ENCODE measurements around the gene FGF11. TPM values are rescaled to one million over a fixed set of nuclear protein-coding genes. Genes with fewer than 3 reads are reported as not detected.
"Not testable (repeated sequence)": the region's sequence is repeated elsewhere in the genome, so short reads cannot be mapped to it uniquely, and the experiment has no call there.

Gene FGF11
- polyA plus RNA-seq, 3 donors = 5.5 to 6.8 (median 6.6) TPM

DNA sequence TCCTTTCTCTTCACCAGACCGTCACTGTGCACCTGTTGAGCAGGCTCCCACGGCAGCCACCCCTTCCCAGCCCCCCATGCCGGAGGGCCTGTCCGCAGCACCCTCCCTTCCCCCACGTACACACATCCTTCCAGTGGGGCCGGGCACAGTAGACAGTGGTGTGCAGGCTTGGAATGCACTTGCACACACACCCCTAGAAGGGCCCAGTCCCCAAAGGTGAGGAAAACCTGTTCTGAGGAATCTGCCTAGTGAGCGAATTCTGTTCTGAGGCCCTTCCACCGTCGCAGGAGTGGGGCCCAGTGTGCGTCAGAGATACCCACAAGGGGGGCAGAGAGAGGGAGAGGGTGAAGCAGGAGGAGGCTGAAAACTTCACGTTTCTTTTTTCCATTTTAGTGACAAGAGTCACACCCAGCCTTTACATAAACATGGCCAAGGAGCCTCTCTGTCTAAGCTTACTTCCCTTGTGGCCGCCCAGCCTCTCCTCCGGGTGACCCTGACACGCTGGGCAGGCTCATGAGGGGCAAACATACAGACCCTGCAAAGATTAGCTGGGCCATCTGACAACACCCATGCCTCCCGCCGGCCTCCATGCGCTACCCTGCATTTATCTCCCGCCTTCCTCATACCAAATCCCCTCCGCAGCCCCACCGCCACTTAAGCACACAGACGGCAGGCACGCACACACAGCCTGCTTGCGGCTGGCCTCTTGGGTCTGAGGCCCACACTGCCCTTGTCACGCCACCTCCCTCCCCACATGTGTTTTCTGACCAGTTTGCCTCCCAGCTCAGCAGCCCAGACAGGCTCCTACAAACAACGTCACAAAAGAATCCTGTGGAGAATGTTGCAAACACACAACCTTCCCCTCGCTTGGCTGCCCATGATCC lies 38.3 kb downstream of the FGF11 start:
- no peak for DNase-seq (ENCODE audit: low read depth in 3 of 3, low spot score in 2 of 3)

DNA sequence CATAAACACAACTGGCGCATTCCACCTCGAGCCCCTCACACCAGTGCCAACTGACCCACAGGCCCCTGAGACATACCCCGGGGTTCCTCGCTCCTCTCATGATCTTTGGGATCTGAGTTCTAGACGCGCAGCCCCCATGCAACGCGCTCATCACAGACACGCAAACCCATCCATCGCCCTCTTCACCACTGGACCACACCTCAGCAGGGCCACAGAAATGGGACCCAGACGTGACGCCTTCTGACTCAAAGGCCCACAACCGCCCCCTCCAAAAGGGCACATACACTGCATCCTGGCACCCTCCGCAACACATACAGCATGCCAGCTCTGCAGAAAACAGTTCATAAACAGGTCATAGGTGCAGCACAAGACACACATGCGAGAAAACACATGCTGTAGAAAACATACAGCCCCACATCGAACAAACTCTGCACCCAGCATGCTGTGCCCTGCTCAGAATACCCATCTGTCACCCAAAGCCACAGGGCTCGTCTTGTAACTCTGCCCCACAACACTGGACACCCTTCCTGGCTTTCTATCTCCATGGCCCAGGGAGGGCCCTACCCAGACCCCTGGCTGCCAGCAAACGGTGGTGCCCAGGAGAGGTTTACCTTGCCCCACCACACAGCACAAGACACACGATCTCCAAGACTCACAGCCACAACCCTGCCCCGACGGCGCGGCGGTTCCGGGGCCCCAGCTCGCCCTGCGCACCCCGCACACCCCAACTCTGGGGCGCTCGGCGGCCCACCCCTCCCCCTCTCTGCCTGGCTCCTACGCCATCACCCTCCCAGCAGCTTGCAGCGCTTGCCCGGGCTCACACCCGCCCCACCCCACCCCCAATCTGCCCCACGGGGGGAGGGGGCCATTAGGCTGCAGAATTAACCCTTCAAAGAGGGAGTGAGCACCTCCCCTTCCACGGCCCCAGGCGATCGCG lies 39.2 kb downstream of the FGF11 start:
- DNase-seq (ENCODE audit: low read depth in 3 of 3, low spot score in 2 of 3) = no peak

DNA sequence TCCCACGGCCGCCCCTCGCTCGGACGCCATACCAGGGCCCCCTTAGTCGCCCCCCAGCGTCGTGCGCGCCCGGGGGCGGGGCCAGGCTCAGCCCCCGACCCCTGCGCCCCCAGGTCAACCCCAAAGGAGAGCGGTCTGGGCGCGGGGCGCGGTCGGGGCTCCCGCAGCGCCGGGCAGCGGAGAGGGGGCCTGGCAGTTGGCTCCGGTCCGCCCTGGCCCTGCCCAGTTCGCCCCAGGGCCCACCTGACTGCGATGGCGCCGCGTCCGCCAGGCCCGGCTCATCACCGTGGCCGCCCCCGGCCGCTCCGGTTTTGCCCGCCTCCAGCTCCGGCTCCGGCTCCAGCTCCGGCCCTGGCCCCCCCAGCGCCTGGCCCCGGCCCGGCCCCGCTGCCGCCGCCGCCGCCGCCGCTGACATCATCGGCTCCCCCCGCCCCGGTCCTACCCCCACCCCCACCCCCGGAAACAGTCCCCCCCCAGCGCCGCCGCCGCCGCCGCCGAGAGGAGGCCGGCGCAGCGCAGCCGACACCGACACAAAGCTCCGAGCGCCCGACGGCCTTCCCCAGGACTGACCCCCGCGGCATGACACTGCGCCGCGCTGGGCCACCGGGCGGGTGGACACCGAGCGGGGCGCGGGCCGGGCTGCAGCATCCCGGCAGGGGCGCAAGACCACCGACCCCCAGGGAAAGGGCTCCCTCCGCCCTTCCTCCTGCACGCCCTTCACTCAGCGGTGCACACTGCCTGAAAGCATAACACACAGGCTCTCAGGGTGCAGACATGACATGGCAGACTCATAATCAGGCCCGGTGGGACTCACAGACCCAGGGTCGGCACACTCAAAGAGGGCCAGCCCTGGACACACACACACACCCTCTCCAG lies 40.1 kb downstream of the FGF11 start, which contains the start of gene ZBTB4:
TSS of gene ZBTB4 (minus strand) at position 419 of the 876 bp plus-strand sequence. CDS start 12,830 bp downstream, outside the sequence.
- no peak for DNase-seq (ENCODE audit: low read depth in 3 of 3, low spot score in 2 of 3)

DNA sequence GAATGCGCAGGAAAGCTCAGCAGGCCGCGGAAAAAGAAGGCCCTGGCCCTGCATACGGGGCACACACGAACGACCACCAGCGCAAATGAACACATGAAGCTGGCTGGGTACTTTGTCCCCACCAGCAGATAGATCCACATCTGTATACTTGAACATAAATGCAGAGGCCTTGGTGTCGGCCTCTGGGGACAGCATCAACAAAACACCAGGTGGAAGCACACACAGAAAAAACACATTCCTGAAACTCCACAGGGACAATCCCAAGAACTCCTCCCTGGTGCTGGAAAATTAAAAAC lies 40.7 kb downstream of the FGF11 start:
- no peak for DNase-seq (ENCODE audit: low read depth in 3 of 3, low spot score in 2 of 3)

DNA sequence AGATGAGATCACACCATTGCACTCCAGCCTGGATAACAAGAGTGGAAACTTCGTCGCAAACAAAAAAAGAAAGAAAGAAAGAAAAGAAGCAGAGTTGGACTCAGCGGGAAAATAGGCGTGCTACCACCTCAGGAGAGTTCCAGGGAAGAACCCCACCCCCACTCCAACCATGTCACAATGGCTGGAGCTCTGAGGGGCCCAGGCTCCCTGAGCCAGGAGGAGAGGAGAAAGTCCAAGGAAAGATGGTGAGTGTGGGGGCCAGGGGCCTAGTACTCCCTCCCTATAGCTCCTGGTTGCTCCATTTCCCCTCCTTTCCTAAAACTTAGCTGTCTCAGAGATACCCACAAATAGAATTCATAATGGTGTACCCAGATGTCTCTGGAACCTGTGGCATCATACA lies 42.0 kb downstream of the FGF11 start, which contains the start of gene SLC35G6:
TSS of gene SLC35G6 (plus strand) at position 172 of the 400 bp plus-strand sequence. CDS start at position 243, 71 bp downstream.
- not testable (repeated sequence) for DNase-seq (ENCODE audit: low read depth in 3 of 3, low spot score in 2 of 3)

DNA sequence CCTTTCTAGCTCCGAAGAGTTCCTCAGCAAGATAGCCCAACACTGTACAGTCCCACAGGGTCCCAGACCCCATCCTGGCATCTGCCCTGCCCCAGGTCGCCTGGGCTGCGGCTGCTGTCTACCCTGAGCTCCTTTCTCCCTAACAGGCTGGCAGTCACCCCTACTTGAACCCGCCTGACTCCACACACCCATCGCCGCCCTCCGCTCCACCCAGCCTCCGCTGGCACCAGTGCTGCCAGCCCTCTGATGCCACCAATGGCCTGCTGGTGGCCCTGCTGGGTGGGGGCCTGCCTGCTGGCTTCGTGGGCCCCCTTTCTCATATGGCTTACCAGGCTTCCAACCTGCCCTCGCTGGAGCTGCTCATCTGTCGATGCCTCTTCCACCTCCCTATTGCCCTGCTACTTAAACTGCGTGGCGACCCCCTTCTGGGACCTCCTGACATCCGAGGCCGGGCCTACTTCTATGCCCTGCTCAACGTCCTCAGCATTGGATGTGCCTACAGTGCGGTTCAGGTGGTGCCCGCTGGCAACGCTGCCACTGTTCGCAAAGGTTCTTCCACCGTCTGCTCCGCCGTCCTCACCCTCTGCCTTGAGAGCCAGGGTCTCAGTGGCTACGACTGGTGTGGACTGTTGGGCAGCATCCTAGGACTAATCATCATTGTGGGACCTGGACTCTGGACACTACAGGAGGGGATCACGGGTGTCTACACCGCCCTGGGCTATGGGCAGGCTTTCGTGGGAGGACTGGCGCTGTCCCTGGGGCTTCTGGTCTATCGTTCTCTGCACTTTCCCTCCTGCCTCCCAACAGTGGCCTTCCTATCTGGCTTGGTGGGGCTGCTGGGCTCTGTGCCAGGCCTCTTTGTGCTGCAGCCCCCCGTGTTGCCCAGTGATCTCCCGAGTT lies 42.8 kb downstream of the FGF11 start:
- not testable (repeated sequence) for DNase-seq (ENCODE audit: low read depth in 3 of 3, low spot score in 2 of 3)

DNA sequence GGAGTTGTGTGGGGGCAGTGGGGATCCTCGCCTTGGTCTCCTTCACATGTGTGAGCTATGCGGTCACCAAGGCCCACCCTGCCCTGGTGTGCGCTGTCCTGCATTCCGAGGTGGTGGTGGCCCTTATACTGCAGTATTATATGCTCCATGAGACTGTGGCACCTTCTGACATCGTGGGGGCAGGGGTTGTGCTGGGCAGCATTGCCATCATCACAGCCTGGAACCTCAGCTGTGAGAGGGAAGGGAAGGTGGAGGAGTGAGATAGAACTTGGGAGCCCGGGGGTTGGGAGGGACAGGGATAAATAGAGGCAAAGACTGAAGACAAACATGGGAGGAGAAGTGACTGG lies 43.4 kb downstream of the FGF11 start:
- not testable (repeated sequence) for DNase-seq (ENCODE audit: low read depth in 3 of 3, low spot score in 2 of 3)

DNA sequence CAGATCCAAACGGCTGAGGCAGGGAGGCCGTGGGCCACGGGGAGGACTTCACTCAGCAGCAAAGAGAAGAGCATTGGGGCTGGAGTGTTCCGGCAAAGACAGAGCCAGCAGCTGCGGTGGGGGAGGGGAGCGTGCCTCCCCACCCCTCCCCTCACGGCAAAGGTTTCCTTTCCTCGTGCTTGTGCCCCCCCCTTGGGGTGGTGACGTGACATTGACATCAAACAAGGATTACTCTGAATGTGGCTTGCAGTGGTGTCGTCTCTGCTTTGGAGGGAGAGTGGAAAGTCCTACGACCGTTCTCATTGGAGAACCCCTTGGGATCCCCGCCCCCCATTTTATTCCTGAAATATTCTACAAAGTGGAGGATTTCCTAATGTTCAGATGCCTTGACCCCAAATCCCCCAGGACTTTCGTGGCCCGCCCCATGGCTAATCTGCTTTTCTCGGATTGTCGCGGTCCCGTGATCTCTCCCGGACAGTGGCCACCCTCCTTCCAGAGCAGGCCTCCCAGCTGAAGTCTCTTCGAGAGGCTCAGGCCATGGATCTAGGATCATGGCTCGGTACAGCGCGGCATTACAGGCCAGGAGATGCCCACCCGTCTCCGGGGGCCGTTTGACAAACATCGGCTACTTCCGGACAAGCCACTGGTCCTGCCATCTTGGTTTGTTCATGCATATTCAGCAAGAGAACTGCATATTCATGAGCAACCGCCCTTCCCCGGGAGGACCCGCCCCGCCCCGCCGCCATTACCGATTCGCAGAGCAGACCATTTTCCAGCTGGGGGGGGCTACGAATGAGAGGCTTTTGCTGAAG lies 44.1 kb downstream of the FGF11 start:
- DNase-seq (ENCODE audit: low read depth in 3 of 3, low spot score in 2 of 3) = no peak

DNA sequence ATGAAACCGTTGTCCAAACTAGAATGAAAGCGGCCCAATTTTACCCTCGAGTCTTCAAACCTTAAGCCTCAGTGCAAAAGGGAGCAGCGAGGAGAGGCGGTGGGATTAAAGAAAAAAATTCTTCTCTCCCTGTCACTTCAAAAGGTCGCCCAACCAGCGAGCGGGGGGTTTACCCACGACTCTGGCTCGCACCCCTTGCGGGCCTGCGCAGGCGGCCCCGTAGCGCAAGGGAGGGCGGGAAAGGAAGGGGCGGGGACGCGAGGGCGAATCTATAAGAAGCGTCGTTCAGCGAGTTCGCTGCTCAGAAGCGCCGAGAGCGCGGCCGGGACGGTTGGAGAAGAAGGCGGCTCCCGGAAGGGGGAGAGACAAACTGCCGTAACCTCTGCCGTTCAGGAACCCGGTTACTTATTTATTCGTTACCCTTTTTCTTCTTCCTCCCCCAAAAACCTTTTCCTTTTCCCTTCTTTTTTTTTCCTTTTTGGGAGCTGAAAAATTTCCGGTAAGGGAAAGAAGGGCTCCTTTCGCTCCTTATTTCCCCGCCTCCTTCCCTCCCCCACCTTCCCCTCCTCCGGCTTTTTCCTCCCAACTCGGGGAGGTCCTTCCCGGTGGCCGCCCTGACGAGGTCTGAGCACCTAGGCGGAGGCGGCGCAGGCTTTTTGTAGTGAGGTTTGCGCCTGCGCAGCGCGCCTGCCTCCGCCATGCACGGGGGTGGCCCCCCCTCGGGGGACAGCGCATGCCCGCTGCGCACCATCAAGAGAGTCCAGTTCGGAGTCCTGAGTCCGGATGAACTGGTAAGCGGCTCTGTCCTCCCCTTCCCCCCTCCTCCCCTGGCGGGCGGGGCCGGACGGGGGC lies 45.0 kb downstream of the FGF11 start, which contains the start of gene POLR2A:
TSS of gene POLR2A (plus strand) at position 300 of the 852 bp plus-strand sequence.
- DNase-seq (ENCODE audit: low read depth in 3 of 3, low spot score in 2 of 3) = peak; percentile 95 to 98 (median 96)

DNA sequence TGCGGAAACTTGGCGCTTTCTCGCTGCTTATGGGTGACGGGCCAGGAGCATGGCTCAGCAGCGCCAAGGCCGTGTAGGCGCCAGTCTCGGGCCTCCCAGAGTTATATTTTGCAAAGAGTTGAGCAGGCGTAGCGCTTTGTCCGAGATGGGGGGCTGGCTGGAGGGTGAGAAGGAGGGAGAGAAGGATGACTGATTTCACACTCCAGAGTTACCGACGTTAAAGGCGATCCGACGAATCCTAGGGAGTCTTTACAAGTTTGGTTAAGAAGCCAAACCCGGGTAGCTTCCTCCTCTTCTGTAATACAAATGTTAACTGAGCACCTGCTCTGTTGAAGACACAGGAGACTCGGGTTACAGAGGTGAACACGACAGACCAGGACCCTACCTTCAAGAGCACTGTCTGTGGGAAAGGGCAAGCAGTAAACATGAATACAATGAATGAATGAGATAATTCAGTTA lies 45.6 kb downstream of the FGF11 start:
- no peak for DNase-seq (ENCODE audit: low read depth in 3 of 3, low spot score in 2 of 3)

DNA sequence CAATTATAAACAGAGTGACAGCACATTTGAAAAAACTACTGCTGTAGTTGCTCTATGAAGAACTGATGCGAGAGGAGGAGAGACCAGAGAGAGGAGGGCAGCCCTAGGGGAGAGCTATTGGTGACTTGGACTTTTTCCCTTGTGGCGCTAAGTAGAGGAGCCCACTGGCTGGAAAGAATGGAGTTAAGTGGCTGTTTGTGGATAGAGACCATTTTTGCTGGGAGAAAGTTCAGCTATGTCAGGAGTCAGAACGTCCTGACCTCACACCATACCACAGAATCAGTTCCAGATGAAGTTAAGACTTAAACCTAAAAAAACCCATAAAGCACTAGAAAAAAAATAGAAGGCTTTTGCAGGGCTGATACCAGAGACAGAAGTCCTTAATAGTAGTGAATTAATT lies 46.9 kb downstream of the FGF11 start:
- DNase-seq (ENCODE audit: low read depth in 3 of 3, low spot score in 2 of 3) = no peak

DNA sequence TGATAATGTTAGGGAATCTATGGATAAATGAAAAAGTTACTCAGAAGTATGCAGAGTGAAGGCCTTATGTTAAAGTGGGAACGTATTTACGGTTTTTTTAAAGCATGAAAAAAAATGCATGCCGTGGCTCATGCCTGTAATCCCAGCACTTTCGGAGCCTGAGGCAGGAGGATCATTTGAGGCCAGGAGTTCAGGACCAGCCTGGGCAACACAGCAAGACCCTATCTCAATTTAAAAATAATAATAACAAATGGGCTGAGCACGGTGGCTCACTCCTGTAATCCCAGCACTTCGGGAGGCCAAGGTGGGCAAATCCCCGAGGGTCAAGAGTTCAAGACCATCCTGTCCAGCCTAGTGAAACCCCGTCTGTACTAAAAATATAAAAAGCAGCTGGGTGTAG lies 50.8 kb downstream of the FGF11 start:
- DNase-seq (ENCODE audit: low read depth in 3 of 3, low spot score in 2 of 3) = no peak

DNA sequence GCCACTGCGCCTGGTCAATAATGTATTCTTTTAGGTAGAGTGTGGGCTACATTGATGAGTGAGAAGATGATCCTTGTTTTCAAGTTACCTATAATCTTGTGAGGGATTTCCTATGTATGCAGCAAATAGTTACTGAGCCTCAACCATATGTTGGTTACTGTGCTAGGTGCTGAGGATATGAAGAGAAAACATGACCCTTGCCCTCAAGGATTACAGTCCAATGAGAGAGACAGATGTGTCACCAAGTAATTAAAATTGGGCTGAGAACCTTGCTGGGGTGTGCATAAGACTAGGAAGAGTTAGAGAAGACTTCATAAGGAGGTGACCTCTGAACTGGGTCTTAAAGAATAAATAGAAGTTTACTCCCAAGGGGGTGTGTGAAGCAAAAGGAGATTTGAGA lies 52.3 kb downstream of the FGF11 start:
- DNase-seq (ENCODE audit: low read depth in 3 of 3, low spot score in 2 of 3) = no peak

DNA sequence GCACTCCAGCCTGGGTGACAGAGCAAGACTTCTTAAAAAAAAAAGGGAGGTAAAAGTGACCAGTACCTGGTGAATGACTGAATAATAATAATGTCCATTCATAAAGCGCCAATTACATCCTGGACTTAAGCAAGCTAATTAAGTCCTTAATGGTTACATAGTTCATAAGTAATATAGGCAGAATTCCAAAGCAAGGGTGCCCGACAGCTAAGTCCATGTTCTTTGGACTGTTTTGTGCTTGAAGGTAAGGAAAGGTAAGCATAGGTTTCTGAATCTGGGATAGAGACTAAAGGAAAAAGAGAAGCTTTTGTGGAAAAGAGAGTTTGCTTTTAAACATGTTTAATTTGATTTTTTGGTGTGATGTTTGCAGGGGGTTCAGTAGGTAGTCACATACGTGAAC lies 54.6 kb downstream of the FGF11 start:
- no peak for DNase-seq (ENCODE audit: low read depth in 3 of 3, low spot score in 2 of 3)
